Measurements from ENCODE around the gene CAMK2G.

CAMK2G gene

GRCh38 chr10:73802276-73802991, 71.9 kb downstream of the CAMK2G start:
- no peaks in the 10 kb centered on the region for H3K9me2 ChIP-seq (replicated peaks; ENCODE audit: control insufficient read depth, low read length)
- no peaks in the 10 kb centered on the region; the same call in 1 of the 2 replicates for H3F3A ChIP-seq (ENCODE audit: control insufficient read depth, insufficient read depth)
- no peak overlapping the region for H3K27ac ChIP-seq (ENCODE audit: low read depth, low read length)
- no peaks in the 10 kb centered on the region for H4K20me1 ChIP-seq (ENCODE audit: control insufficient read depth, insufficient read depth, low read depth, low read length)
- peaks cover 6% of the 10 kb centered on the region for H3K4me1 ChIP-seq (ENCODE audit: control insufficient read depth, low read length)
- TF ChIP-seq CTCF (IDR thresholded peaks at IDR 0.05; ENCODE audit: low read depth, low read length, poor library complexity, severe bottlenecking) (no peak), EZH2phosphoT487 (IDR thresholded peaks at IDR 0.05; ENCODE audit: borderline replicate concordance, low read length) (no peak)
- no peak overlapping the region for H3K4me3 ChIP-seq (ENCODE audit: low read length)
- no peaks in the 10 kb centered on the region for H3K9me3 ChIP-seq (ENCODE audit: control insufficient read depth, insufficient read depth, low read length)
- H3K27me3 ChIP-seq (ENCODE audit: control insufficient read depth, low read length): no peaks in the 10 kb centered on the region
- no peak overlapping the region for H3K4me2 ChIP-seq (ENCODE audit: low read length)
- H3K36me3 ChIP-seq (ENCODE audit: control insufficient read depth, low read length): peaks cover 79% of the 10 kb centered on the region
- H3K79me2 ChIP-seq (ENCODE audit: control insufficient read depth, low read length): peaks cover 7% of the 10 kb centered on the region

- H3K4me2 ChIP-seq (ENCODE audit: low read length): no peak overlapping the region
- no peaks in the 10 kb centered on the region for H4K20me1 ChIP-seq (ENCODE audit: control insufficient read depth, insufficient read depth, low read depth, low read length)
- H3K79me2 ChIP-seq (ENCODE audit: control insufficient read depth, low read length): no peaks in the 10 kb centered on the region
- H3K9me2 ChIP-seq (replicated peaks; ENCODE audit: control insufficient read depth, low read length): no peaks in the 10 kb centered on the region
- no peak overlapping the region for H3K4me3 ChIP-seq (ENCODE audit: low read length)
- H3K27ac ChIP-seq (ENCODE audit: low read depth, low read length): no peak overlapping the region
- H3K4me1 ChIP-seq (ENCODE audit: control insufficient read depth, low read length): peaks cover 6% of the 10 kb centered on the region
- H3F3A ChIP-seq (ENCODE audit: control insufficient read depth, insufficient read depth): no peaks in the 10 kb centered on the region; the same call in 1 of the 2 replicates
- H3K27me3 ChIP-seq (ENCODE audit: control insufficient read depth, low read length): no peaks in the 10 kb centered on the region
- H3K36me3 ChIP-seq (ENCODE audit: control insufficient read depth, low read length): peaks cover 77% of the 10 kb centered on the region
- TF ChIP-seq CTCF (IDR thresholded peaks at IDR 0.05; ENCODE audit: low read depth, low read length, poor library complexity, severe bottlenecking): no peak
- no peak for TF ChIP-seq EZH2phosphoT487 (IDR thresholded peaks at IDR 0.05; ENCODE audit: borderline replicate concordance, low read length)
- H3K9me3 ChIP-seq (ENCODE audit: control insufficient read depth, insufficient read depth, low read length): no peaks in the 10 kb centered on the region
Observed at GRCh38 chr10:73801253-73801590, 73.1 kb downstream of the CAMK2G start.

GRCh38 chr10:73800560-73801252, 73.6 kb downstream of the CAMK2G start:
- peaks cover 6% of the 10 kb centered on the region for H3K4me1 ChIP-seq (ENCODE audit: control insufficient read depth, low read length)
- H3K27me3 ChIP-seq (ENCODE audit: control insufficient read depth, low read length): no peaks in the 10 kb centered on the region
- H3K36me3 ChIP-seq (ENCODE audit: control insufficient read depth, low read length): peaks cover 71% of the 10 kb centered on the region
- no peaks in the 10 kb centered on the region for H4K20me1 ChIP-seq (ENCODE audit: control insufficient read depth, insufficient read depth, low read depth, low read length)
- H3K9me2 ChIP-seq (replicated peaks; ENCODE audit: control insufficient read depth, low read length): no peaks in the 10 kb centered on the region
- H3F3A ChIP-seq (ENCODE audit: control insufficient read depth, insufficient read depth): no peaks in the 10 kb centered on the region; the same call in 1 of the 2 replicates
- H3K4me3 ChIP-seq (ENCODE audit: low read length): no peak overlapping the region
- TF ChIP-seq CTCF (IDR thresholded peaks at IDR 0.05; ENCODE audit: low read depth, low read length, poor library complexity, severe bottlenecking): no peak
- no peak for TF ChIP-seq EZH2phosphoT487 (IDR thresholded peaks at IDR 0.05; ENCODE audit: borderline replicate concordance, low read length)
- H3K79me2 ChIP-seq (ENCODE audit: control insufficient read depth, low read length): no peaks in the 10 kb centered on the region
- H3K9me3 ChIP-seq (ENCODE audit: control insufficient read depth, insufficient read depth, low read length): no peaks in the 10 kb centered on the region
- no peak overlapping the region for H3K27ac ChIP-seq (ENCODE audit: low read depth, low read length)
- H3K4me2 ChIP-seq (ENCODE audit: low read length): no peak overlapping the region

Measured in DOHH2 (cell line).